Panc1 (cell line): ENCODE data around the gene THRB. TPM values are rescaled to one million over a fixed set of nuclear protein-coding genes. Genes with fewer than 3 reads are reported as not detected.

ENCODE experiments used
- ATAC-seq: fragments of 200-7000 bp; cut with Tn5 transposase; 2 replicates; pipeline ENCODE4 v1.9.1; 2020; ENCODE audit warnings: mild to moderate bottlenecking, moderate library complexity
- BruUV-seq: library from RNA; stranded (reverse); fragments of 400-500 nt; replicated peaks from 2 replicates; lab custom pipeline; 2021; lab: Mats Ljungman, UMichigan
- CTCF ChIA-PET: fragments of 300-600 bp; sonication (Branson Sonifier 250); formaldehyde crosslinking; loops from one replicate; lab custom pipeline; 2022; ENCODE audit warnings: antibody characterized with exemption; lab: Charles Lee
- POLR2A ChIA-PET: fragments of 300-600 bp; sonication (Branson Sonifier 250); formaldehyde crosslinking; loops from one replicate; lab custom pipeline; 2022; ENCODE audit warnings: antibody characterized with exemption; lab: Charles Lee
- DNase-seq: peaks from one replicate; pipeline ENCODE4 v3.0.0-alpha.2; 2010; ENCODE audit warnings: low read depth, low spot score
- H3K27ac ChIP-seq: 2 replicates; pipeline ENCODE4 v1.5.1; 2011; ENCODE audit warnings: mild to moderate bottlenecking, low read length, inconsistent platforms
- H3K27me3 ChIP-seq: fragments of 200-500 bp; sonication (Bioruptor generic); 2 replicates; pipeline ENCODE4 v1.6.0; 2014; ENCODE audit warnings: low read length, inconsistent platforms; ENCODE audit not compliant: control insufficient read depth, insufficient read depth
- H3K36me3 ChIP-seq: fragments of 200-500 bp; sonication (Bioruptor generic); 2 replicates; pipeline ENCODE4 v1.5.1; 2014; ENCODE audit warnings: inconsistent platforms, mild to moderate bottlenecking, low read length, moderate library complexity; ENCODE audit not compliant: control insufficient read depth, insufficient read depth
- H3K4me1 ChIP-seq: 2 replicates; pipeline ENCODE4 v1.5.1; 2011; ENCODE audit warnings: inconsistent platforms, mild to moderate bottlenecking, low read length, moderate library complexity; ENCODE audit not compliant: control insufficient read depth, insufficient read depth
- H3K4me3 ChIP-seq, 2 experiments: 2 replicates each; pipeline ENCODE4 v1.5.1; 2011 to 2012; ENCODE audit warnings: low read depth in 2 of 2, low read length in 2 of 2, mild to moderate bottlenecking in 2 of 2, inconsistent platforms in 1 of 2, moderate library complexity in 1 of 2
- H3K9me3 ChIP-seq: fragments of 200-500 bp; sonication (Bioruptor generic); 2 replicates; pipeline ENCODE4 v1.5.1; 2014; ENCODE audit warnings: low read depth, mild to moderate bottlenecking, inconsistent platforms, low read length, moderate library complexity; ENCODE audit not compliant: control insufficient read depth, insufficient read depth
- POLR2AphosphoS5 ChIP-seq: IDR thresholded peaks from 2 replicates; pipeline ENCODE4 v1.6.1; 2012; ENCODE audit warnings: mild to moderate bottlenecking, low read depth, low read length, moderate library complexity
- SIN3A ChIP-seq: IDR thresholded peaks from 2 replicates; pipeline ENCODE4 v1.6.1; 2012; ENCODE audit warnings: low read depth, mild to moderate bottlenecking, low read length, moderate library complexity, borderline replicate concordance; ENCODE audit not compliant: insufficient read depth
- TCF7L2 ChIP-seq: IDR thresholded peaks from 2 replicates; pipeline ENCODE4 v1.6.1; 2011; ENCODE audit warnings: mild to moderate bottlenecking, low read depth, low read length, inconsistent platforms
- in situ Hi-C: cut with HindIII; loops from 2 replicates; pipeline ENCODE4 v1.10.0; 2016; ENCODE audit warnings: low sequenced_read_pairs, low pct_unique_long_range_greater_than_20kb
- intact Hi-C: fragments of 100-400 bp; cut with micrococcal nuclease; formaldehyde crosslinking; loops from one replicate; pipeline ENCODE4 v1.10.0; 2022; ENCODE audit not compliant: unreplicated experiment
- total RNA-seq: library from RNA; stranded (reverse); gene quantifications from one replicate; pipeline ENCODE4 v1.2.1, GENCODE V29; 2021; ENCODE audit not compliant: unreplicated experiment
- TF ChIP-seq, protein P1 (sequence below): fragments of 450-650 bp; IDR thresholded peaks from 2 replicates; pipeline ENCODE4 v1.5.1; 2017; ENCODE audit warnings: mild to moderate bottlenecking
- TF ChIP-seq, protein P2 (sequence below), 2 experiments: IDR thresholded peaks; 2 replicates each; pipeline ENCODE4 v1.6.1; 2011 to 2012; ENCODE audit warnings: low read depth in 2 of 2, control low read depth in 1 of 2, low read length in 1 of 2, mild to moderate bottlenecking in 1 of 2, moderate library complexity in 1 of 2; ENCODE audit not compliant: insufficient read depth in 1 of 2

Gene THRB
- total RNA-seq, 1 experiment from 2014 or later: 3.9 TPM

DNA sequence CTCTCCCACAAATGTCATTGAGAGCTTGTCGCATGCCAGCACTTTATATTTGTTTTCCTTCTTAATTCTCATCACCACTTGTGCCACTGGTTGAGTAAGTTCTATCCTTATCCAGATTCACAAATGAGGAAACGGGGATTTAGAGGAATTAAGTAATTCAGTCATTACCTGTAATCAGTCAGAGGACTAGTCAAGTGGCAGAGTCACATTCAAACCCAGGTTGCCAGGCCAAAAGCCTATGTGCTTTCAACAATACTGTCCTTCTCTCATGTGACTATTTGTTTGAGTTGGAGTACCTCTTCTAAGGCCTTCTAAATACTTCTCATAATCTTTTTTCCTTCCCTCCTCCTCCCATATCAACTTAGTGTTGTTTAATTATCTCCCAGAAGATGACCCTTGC, 76.9 kb downstream of the THRB start:
- Histone ChIP-seq H3K4me3 (no peak overlapping the region), H3K27ac (no peak overlapping the region), H3K4me1 (no peaks in the 10 kb centered on the region), H3K9me3 (no peaks in the 10 kb centered on the region), H3K36me3 (no peaks in the 10 kb centered on the region), H3K27me3 (no peaks in the 10 kb centered on the region)
- BruUV-seq: no TSS peak
- TF ChIP-seq, protein P1, sequence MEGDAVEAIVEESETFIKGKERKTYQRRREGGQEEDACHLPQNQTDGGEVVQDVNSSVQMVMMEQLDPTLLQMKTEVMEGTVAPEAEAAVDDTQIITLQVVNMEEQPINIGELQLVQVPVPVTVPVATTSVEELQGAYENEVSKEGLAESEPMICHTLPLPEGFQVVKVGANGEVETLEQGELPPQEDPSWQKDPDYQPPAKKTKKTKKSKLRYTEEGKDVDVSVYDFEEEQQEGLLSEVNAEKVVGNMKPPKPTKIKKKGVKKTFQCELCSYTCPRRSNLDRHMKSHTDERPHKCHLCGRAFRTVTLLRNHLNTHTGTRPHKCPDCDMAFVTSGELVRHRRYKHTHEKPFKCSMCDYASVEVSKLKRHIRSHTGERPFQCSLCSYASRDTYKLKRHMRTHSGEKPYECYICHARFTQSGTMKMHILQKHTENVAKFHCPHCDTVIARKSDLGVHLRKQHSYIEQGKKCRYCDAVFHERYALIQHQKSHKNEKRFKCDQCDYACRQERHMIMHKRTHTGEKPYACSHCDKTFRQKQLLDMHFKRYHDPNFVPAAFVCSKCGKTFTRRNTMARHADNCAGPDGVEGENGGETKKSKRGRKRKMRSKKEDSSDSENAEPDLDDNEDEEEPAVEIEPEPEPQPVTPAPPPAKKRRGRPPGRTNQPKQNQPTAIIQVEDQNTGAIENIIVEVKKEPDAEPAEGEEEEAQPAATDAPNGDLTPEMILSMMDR: no peak
- TF ChIP-seq, protein P2, sequence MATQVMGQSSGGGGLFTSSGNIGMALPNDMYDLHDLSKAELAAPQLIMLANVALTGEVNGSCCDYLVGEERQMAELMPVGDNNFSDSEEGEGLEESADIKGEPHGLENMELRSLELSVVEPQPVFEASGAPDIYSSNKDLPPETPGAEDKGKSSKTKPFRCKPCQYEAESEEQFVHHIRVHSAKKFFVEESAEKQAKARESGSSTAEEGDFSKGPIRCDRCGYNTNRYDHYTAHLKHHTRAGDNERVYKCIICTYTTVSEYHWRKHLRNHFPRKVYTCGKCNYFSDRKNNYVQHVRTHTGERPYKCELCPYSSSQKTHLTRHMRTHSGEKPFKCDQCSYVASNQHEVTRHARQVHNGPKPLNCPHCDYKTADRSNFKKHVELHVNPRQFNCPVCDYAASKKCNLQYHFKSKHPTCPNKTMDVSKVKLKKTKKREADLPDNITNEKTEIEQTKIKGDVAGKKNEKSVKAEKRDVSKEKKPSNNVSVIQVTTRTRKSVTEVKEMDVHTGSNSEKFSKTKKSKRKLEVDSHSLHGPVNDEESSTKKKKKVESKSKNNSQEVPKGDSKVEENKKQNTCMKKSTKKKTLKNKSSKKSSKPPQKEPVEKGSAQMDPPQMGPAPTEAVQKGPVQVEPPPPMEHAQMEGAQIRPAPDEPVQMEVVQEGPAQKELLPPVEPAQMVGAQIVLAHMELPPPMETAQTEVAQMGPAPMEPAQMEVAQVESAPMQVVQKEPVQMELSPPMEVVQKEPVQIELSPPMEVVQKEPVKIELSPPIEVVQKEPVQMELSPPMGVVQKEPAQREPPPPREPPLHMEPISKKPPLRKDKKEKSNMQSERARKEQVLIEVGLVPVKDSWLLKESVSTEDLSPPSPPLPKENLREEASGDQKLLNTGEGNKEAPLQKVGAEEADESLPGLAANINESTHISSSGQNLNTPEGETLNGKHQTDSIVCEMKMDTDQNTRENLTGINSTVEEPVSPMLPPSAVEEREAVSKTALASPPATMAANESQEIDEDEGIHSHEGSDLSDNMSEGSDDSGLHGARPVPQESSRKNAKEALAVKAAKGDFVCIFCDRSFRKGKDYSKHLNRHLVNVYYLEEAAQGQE (IDR thresholded peaks at IDR 0.05; ENCODE audit: insufficient read depth in 1 of 2, low read depth in 2 of 2, low read length in 1 of 2): no peak
- TF ChIP-seq SIN3A (no peak), TCF7L2 (no peak), POLR2AphosphoS5 (no peak)
- ATAC-seq: no peak
- ChIA-PET POLR2A (no interaction called here), CTCF (no interaction called here)
- in situ Hi-C loops: no loop called here
- intact Hi-C loops: no loop called here
- DNase-seq: no peak

DNA sequence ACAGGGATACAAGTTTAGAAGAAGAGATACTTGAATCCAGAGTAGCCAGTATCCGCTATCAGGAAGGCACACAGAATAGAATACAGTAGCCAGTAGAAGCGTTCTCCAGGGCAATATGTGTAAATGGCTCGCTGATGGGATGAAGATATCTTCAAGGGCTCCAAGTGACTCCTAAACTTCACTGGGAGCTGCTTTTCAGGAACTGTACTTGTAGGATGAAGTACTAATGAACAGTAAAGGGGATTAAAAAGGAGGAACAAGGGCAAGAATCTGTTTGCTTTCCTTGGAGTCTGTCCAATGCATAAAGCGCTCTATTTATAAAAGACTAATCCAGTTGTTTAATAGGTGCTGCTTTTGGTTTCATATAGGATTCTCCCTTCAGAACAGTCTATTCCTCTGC, 78.4 kb downstream of the THRB start:
- H3K27ac ChIP-seq: no peak overlapping the region
- no peaks in the 10 kb centered on the region for H3K27me3 ChIP-seq
- DNase-seq (no peak), ATAC-seq (no peak)
- no TSS peak for BruUV-seq
- no peak for TF ChIP-seq SIN3A
- TF ChIP-seq, protein P2 (IDR thresholded peaks at IDR 0.05; ENCODE audit: insufficient read depth in 1 of 2, low read depth in 2 of 2, low read length in 1 of 2): no peak
- TF ChIP-seq TCF7L2: no peak
- no peak for TF ChIP-seq POLR2AphosphoS5
- TF ChIP-seq, protein P1: no peak
- intact Hi-C loops: no loop called here
- H3K9me3 ChIP-seq: no peaks in the 10 kb centered on the region
- H3K4me3 ChIP-seq: no peak overlapping the region
- ChIA-PET CTCF (interaction anchor here (0.6 kb wide), 1 partner anchor 56 kb away, joined by 4 read pairs; no protein-coding TSS in a partner anchor), POLR2A (no interaction called here)
- H3K36me3 ChIP-seq: no peaks in the 10 kb centered on the region
- H3K4me1 ChIP-seq: no peaks in the 10 kb centered on the region
- in situ Hi-C loops: no loop called here
